GM23338 (cell line): ENCODE measurements around the gene NUAK2. TPM values are rescaled to one million over a fixed set of nuclear protein-coding genes. Genes with fewer than 3 reads are reported as not detected.

ENCODE experiments used
- ATAC-seq: fragments of 200-7000 bp; cut with Tn5 transposase; 3 replicates; pipeline ENCODE4 v1.9.1; 2020
- DNase-seq: peaks from one replicate; pipeline ENCODE4 v3.0.0-alpha.2; 2015; ENCODE audit warnings: low spot score
- H2AFZ ChIP-seq: fragments of 200-600 bp; sonication (generic); 2 replicates; pipeline ENCODE4 v1.8.0; 2016; ENCODE audit warnings: antibody characterized with exemption, mild to moderate bottlenecking, moderate library complexity
- H3F3A ChIP-seq: fragments of 200-600 bp; sonication (generic); replicated peaks from 2 replicates; pipeline ENCODE4 v1.8.0; 2017; ENCODE audit warnings: antibody characterized with exemption, mixed run types, low read depth
- H3K27ac ChIP-seq: fragments of 200-600 bp; sonication (generic); 2 replicates; pipeline ENCODE4 v1.6.1; 2016; ENCODE audit warnings: low read depth
- H3K27me3 ChIP-seq: fragments of 200-600 bp; sonication (generic); 2 replicates; pipeline ENCODE4 v1.8.0; 2016; ENCODE audit warnings: mild to moderate bottlenecking, mixed run types, moderate library complexity; ENCODE audit not compliant: insufficient read depth
- H3K36me3 ChIP-seq: fragments of 200-600 bp; sonication (generic); 2 replicates; pipeline ENCODE4 v1.8.0; 2016; ENCODE audit warnings: mild to moderate bottlenecking; ENCODE audit not compliant: insufficient read depth
- H3K4me1 ChIP-seq: fragments of 200-600 bp; sonication (generic); 2 replicates; pipeline ENCODE4 v1.8.0; 2016; ENCODE audit warnings: mild to moderate bottlenecking, moderate library complexity; ENCODE audit not compliant: insufficient read depth
- H3K4me2 ChIP-seq: fragments of 200-600 bp; sonication (generic); 2 replicates; pipeline ENCODE4 v1.7.1; 2017; ENCODE audit warnings: mixed run types
- H3K4me3 ChIP-seq: fragments of 200-600 bp; sonication (generic); 2 replicates; pipeline ENCODE4 v1.6.1; 2016; ENCODE audit warnings: mixed run types
- H3K79me2 ChIP-seq: fragments of 200-600 bp; sonication (generic); replicated peaks from 2 replicates; pipeline ENCODE4 v1.8.0; 2017; ENCODE audit warnings: mild to moderate bottlenecking; ENCODE audit not compliant: insufficient read depth
- H3K9me2 ChIP-seq: fragments of 200-600 bp; sonication (generic); 2 replicates; pipeline ENCODE4 v1.8.0; 2017; ENCODE audit not compliant: insufficient read depth
- H4K20me1 ChIP-seq: fragments of 200-600 bp; sonication (generic); replicated peaks from 2 replicates; pipeline ENCODE4 v1.8.0; 2017; ENCODE audit warnings: mild to moderate bottlenecking; ENCODE audit not compliant: insufficient read depth
- H3K27ac Mint-ChIP-seq: 2 replicates; pipeline ENCODE4 v1.8.0; 2020; ENCODE audit warnings: inconsistent platforms, mild to moderate bottlenecking, moderate library complexity, mixed read lengths
- H3K27me3 Mint-ChIP-seq: 3 replicates; pipeline ENCODE4 v1.8.0; 2022; ENCODE audit warnings: low read depth, mild to moderate bottlenecking, moderate library complexity, mixed read lengths, inconsistent platforms; ENCODE audit not compliant: insufficient read depth, poor library complexity
- H3K36me3 Mint-ChIP-seq: 3 replicates; pipeline ENCODE4 v1.8.0; 2021; ENCODE audit warnings: low read depth, mild to moderate bottlenecking, inconsistent platforms, moderate library complexity, mixed read lengths
- H3K4me1 Mint-ChIP-seq: 3 replicates; pipeline ENCODE4 v1.8.0; 2020; ENCODE audit warnings: mild to moderate bottlenecking, inconsistent platforms, mixed read lengths
- H3K4me3 Mint-ChIP-seq: 3 replicates; pipeline ENCODE4 v1.8.0; 2021; ENCODE audit warnings: moderate library complexity, mild to moderate bottlenecking, inconsistent platforms, mixed read lengths
- H3K9me3 Mint-ChIP-seq: 3 replicates; pipeline ENCODE4 v1.8.0; 2020; ENCODE audit warnings: moderate library complexity, mild to moderate bottlenecking, inconsistent platforms, mixed read lengths
- CREB1 ChIP-seq: fragments of 250-450 bp; sonication (Bioruptor Pico); IDR thresholded peaks from 2 replicates; pipeline ENCODE4 v1.5.0; 2020; ENCODE audit warnings: low read depth, mild to moderate bottlenecking, moderate library complexity
- CTCF ChIP-seq, 2 experiments: fragments of 200-600 bp in 1 of 2; sonication (generic) in 1 of 2; conservative IDR thresholded peaks; 2 replicates each; pipeline versions ENCODE4 v1.5.1 to v1.6.1; 2016 to 2017; ENCODE audit warnings: antibody characterized with exemption in 2 of 2, low read depth in 2 of 2, mild to moderate bottlenecking in 2 of 2, moderate library complexity in 1 of 2
- EZH2 ChIP-seq: fragments of 200-600 bp; sonication (generic); IDR thresholded peaks from one replicate; pipeline ENCODE4 v1.8.0; 2017; ENCODE audit warnings: antibody characterized with exemption, mild to moderate bottlenecking, low read depth; ENCODE audit not compliant: unreplicated experiment
- JUNB ChIP-seq: IDR thresholded peaks from one replicate; pipeline ENCODE4 v1.6.1; 2016; ENCODE audit warnings: antibody characterized with exemption; ENCODE audit not compliant: unreplicated experiment
- NANOG ChIP-seq: IDR thresholded peaks from 2 replicates; pipeline ENCODE4 v1.6.1; 2016; ENCODE audit warnings: antibody characterized with exemption, borderline replicate concordance
- POLR2AphosphoS5 ChIP-seq: IDR thresholded peaks from 2 replicates; pipeline ENCODE4 v1.6.1; 2016; ENCODE audit warnings: antibody characterized with exemption, low read depth
- REST ChIP-seq: IDR thresholded peaks from one replicate; pipeline ENCODE4 v1.6.1; 2018; ENCODE audit warnings: antibody characterized with exemption; ENCODE audit not compliant: unreplicated experiment
- STAT1 ChIP-seq: IDR thresholded peaks from one replicate; pipeline ENCODE4 v1.6.1; 2016; ENCODE audit warnings: antibody characterized with exemption; ENCODE audit not compliant: unreplicated experiment
- ZNF331 ChIP-seq: fragments of 250-450 bp; sonication (Bioruptor Pico); IDR thresholded peaks from 2 replicates; pipeline ENCODE4 v1.5.0; 2020; ENCODE audit warnings: low read depth, mild to moderate bottlenecking, moderate library complexity
- long read RNA-seq: library from polyadenylated mRNA; unstranded; transcript quantifications from one replicate; pipeline ENCODE4 v2.0.0, GENCODE V29; 2020; ENCODE audit not compliant: unreplicated experiment
- polyA plus RNA-seq: library from polyadenylated mRNA; unstranded; fragments of >200 nt; fragmentation: Nextera tagmentation; extraction: Ambion mirVana; gene quantifications from 2 replicates; pipeline ENCODE4 v1.2.1, GENCODE V29; 2016
- total RNA-seq: library from RNA; depleted of rRNA; stranded (reverse); fragments of >200 nt; shearing (Covaris generic); gene quantifications from 2 replicates; pipeline ENCODE4 v1.2.3, GENCODE V29; 2014; rRNA removed

The NUAK2 gene
- total RNA-seq: 10.4 and 15.3 TPM in 2 replicates
- 7.7 and 7.8 TPM in 2 replicates for polyA plus RNA-seq
- long read RNA-seq, transcript NUAK2-201 (7 exons, 3,441 nt): major isoform, 5 of 9 reads
- long read RNA-seq, partial matches to known transcripts: 1 of 9 reads
- long read RNA-seq, other reads (novel, unspliced or antisense): 3 of 9 reads

- Histone ChIP-seq H3F3A (peaks cover 6% of the 10 kb centered on the region; the same call in 1 of the 2 replicates), H2AFZ (no peak within 1 kb of the TSS; the same call in 1 of the 2 replicates), H3K27me3 (peaks cover 7% of the 10 kb centered on the region), H3K4me3 (peak within 1 kb of the TSS; percentile 96), H3K4me1 (peaks cover 42% of the 10 kb centered on the region), H3K4me2 (peak within 1 kb of the TSS; percentile 99), H3K79me2 (peaks cover 50% of the 10 kb centered on the region), H4K20me1 (peaks cover 13% of the 10 kb centered on the region; the same call in 1 of the 2 replicates), H3K36me3 (no peaks in the 10 kb centered on the region), H3K9me2 (peaks cover 4% of the 10 kb centered on the region; the same call in 1 of the 2 replicates), H3K27ac (peak within 1 kb of the TSS; percentile 86; the same call in 1 of the 2 replicates)
- H3K36me3 Mint-ChIP-seq: peaks cover 14% of the 10 kb centered on the region
- peaks cover 32% of the 10 kb centered on the region for H3K27me3 Mint-ChIP-seq
- ATAC-seq (peak; percentile 86), DNase-seq (peak; percentile 99)
- TF ChIP-seq ZNF331 (CRISPR knock-in tag): 0 out of 2 replicates have a peak, but pooled peaks have one; percentile 8
- no peak for TF ChIP-seq EZH2
- 0 out of 4 replicates have a peak, but pooled peaks of 1 of the 2 experiments have one; percentile 16 for TF ChIP-seq CTCF (conservative IDR thresholded peaks at IDR 0.05; ENCODE audit: low read depth in 2 of 2)
- TF ChIP-seq REST: no peak
- TF ChIP-seq CREB1 (CRISPR knock-in tag): peak; percentile 69
- no peak for TF ChIP-seq NANOG
- TF ChIP-seq STAT1: no peak
- no peak for TF ChIP-seq JUNB
- TF ChIP-seq POLR2AphosphoS5: peak; percentile 95
- H3K9me3 Mint-ChIP-seq: no peaks in the 10 kb centered on the region
- H3K4me1 Mint-ChIP-seq: peaks cover 51% of the 10 kb centered on the region
- peak within 1 kb of the TSS; percentile 87 for H3K4me3 Mint-ChIP-seq
- H3K27ac Mint-ChIP-seq: peak within 1 kb of the TSS; percentile 90; the same call in 1 of the 2 replicates
These were observed at the start of gene NUAK2 for GRCh38 chr1:205321162-205321958. NUAK2 (minus strand) TSS chr1:205321745; CDS start chr1:205321628, 117 bp downstream.
